HAP-1 (cell line): ENCODE data around the gene BCL2L1.
"Not testable (repeated sequence)": the region's sequence is repeated elsewhere in the genome, so short reads cannot be mapped to it uniquely, and the experiment has no call there.

Experiments
- DNase-seq, 2 experiments: peaks; one replicate each; pipeline ENCODE4 v3.0.0-alpha.2; 2016 to 2020; ENCODE audit warnings: low spot score in 2 of 2
- H3K27me3 ChIP-seq: fragments of 250-450 bp; sonication (Bioruptor Pico); 2 replicates; pipeline ENCODE4 v1.5.1; 2020; ENCODE audit warnings: low read depth, mild to moderate bottlenecking, moderate library complexity
- H3K36me3 ChIP-seq: fragments of 250-450 bp; sonication (Bioruptor Pico); replicated peaks from 2 replicates; pipeline ENCODE4 v1.5.1; 2020; ENCODE audit warnings: mild to moderate bottlenecking
- H3K4me1 ChIP-seq: fragments of 250-450 bp; sonication (Bioruptor Pico); 2 replicates; pipeline ENCODE4 v1.5.1; 2020; ENCODE audit warnings: mild to moderate bottlenecking
- H3K4me3 ChIP-seq: fragments of 250-450 bp; sonication (Bioruptor Pico); 2 replicates; pipeline ENCODE4 v1.5.1; 2020; ENCODE audit warnings: mild to moderate bottlenecking, moderate library complexity
- H3K9me3 ChIP-seq: fragments of 250-450 bp; sonication (Bioruptor Pico); 2 replicates; pipeline ENCODE4 v1.5.1; 2020; ENCODE audit warnings: mild to moderate bottlenecking, moderate library complexity
- in situ Hi-C: fragments of 300-500 bp; cut with MboI; formaldehyde crosslinking; loops from 3 replicates; pipeline ENCODE4 v1.14.3; 2020; ENCODE audit warnings: low sequenced_read_pairs, inconsistent platforms, mixed read lengths

BCL2L1 gene

GRCh38 chr20:31674895-31675827, 47.5 kb downstream of the BCL2L1 start:
- in situ Hi-C loops: no loop called here
- DNase-seq: no peak
- peaks cover 4% of the 10 kb centered on the region; the same call in 1 of the 2 replicates for H3K36me3 ChIP-seq
- peaks cover 20% of the 10 kb centered on the region for H3K4me1 ChIP-seq
- H3K9me3 ChIP-seq: no peaks in the 10 kb centered on the region
- H3K4me3 ChIP-seq: no peak overlapping the region
- H3K27me3 ChIP-seq: no peaks in the 10 kb centered on the region

GRCh38 chr20:31673943-31674463, 48.7 kb downstream of the BCL2L1 start:
- Histone ChIP-seq H3K4me3 (no peak overlapping the region), H3K4me1 (peaks cover 12% of the 10 kb centered on the region), H3K27me3 (no peaks in the 10 kb centered on the region), H3K9me3 (no peaks in the 10 kb centered on the region), H3K36me3 (peaks cover 4% of the 10 kb centered on the region; the same call in 1 of the 2 replicates)
- DNase-seq: no peak
- in situ Hi-C loops: no loop called here

- no peak overlapping the region for H3K4me3 ChIP-seq
- DNase-seq: no peak
- H3K4me1 ChIP-seq: peaks cover 7% of the 10 kb centered on the region
- no peaks in the 10 kb centered on the region for H3K27me3 ChIP-seq
- in situ Hi-C loops: no loop called here
- H3K36me3 ChIP-seq: peaks cover 4% of the 10 kb centered on the region; the same call in 1 of the 2 replicates
- no peaks in the 10 kb centered on the region for H3K9me3 ChIP-seq
Observed at GRCh38 chr20:31673435-31673834, 49.2 kb downstream of the BCL2L1 start.

- Histone ChIP-seq H3K27me3 (no peaks in the 10 kb centered on the region), H3K36me3 (0 out of 2 replicates have a peak, but pooled peaks cover 2% of the 10 kb centered on the region), H3K9me3 (no peaks in the 10 kb centered on the region), H3K4me1 (peaks cover 7% of the 10 kb centered on the region), H3K4me3 (no peak overlapping the region)
- DNase-seq: no peak
- in situ Hi-C loops: no loop called here
Observed at GRCh38 chr20:31671324-31671723, 51.3 kb downstream of the BCL2L1 start.

GRCh38 chr20:31670371-31671228, 52.1 kb downstream of the BCL2L1 start:
- no peak for DNase-seq

GRCh38 chr20:31669876-31670275, 52.8 kb downstream of the BCL2L1 start:
- no peaks in the 10 kb centered on the region for H3K9me3 ChIP-seq
- H3K4me1 ChIP-seq: peaks cover 8% of the 10 kb centered on the region
- H3K27me3 ChIP-seq: no peaks in the 10 kb centered on the region
- H3K36me3 ChIP-seq: peaks cover 11% of the 10 kb centered on the region
- in situ Hi-C loops: no loop called here
- H3K4me3 ChIP-seq: no peak overlapping the region
- no peak for DNase-seq

More at GRCh38 chr20:31670371-31671228, 52.1 kb downstream of the BCL2L1 start:
- Histone ChIP-seq H3K27me3 (no peaks in the 10 kb centered on the region), H3K4me3 (no peak overlapping the region), H3K9me3 (no peaks in the 10 kb centered on the region), H3K36me3 (peaks cover 4% of the 10 kb centered on the region), H3K4me1 (peaks cover 8% of the 10 kb centered on the region)
- in situ Hi-C loops: no loop called here

- in situ Hi-C loops, H3K4me3 ChIP-seq, H3K27me3 ChIP-seq, H3K9me3 ChIP-seq, DNase-seq: not testable (repeated sequence)
- H3K4me1 ChIP-seq: peaks cover 15% of the 10 kb centered on the region
- peaks cover 16% of the 10 kb centered on the region for H3K36me3 ChIP-seq
Observed at GRCh38 chr20:31668944-31669343, 53.7 kb downstream of the BCL2L1 start.

GRCh38 chr20:31667315-31668285, 55.1 kb downstream of the BCL2L1 start:
- Histone ChIP-seq H3K36me3 (peaks cover 18% of the 10 kb centered on the region), H3K27me3 (no peaks in the 10 kb centered on the region), H3K9me3 (no peaks in the 10 kb centered on the region), H3K4me1 (peaks cover 18% of the 10 kb centered on the region), H3K4me3 (no peak overlapping the region)
- in situ Hi-C loops: no loop called here
- no peak for DNase-seq

GRCh38 chr20:31666258-31667042, 56.2 kb downstream of the BCL2L1 start:
- no peak overlapping the region for H3K4me3 ChIP-seq
- H3K36me3 ChIP-seq: peaks cover 22% of the 10 kb centered on the region
- in situ Hi-C loops: no loop called here
- H3K4me1 ChIP-seq: peaks cover 28% of the 10 kb centered on the region
- no peaks in the 10 kb centered on the region for H3K9me3 ChIP-seq
- peak in 1 of 2 experiments; percentile 37 for DNase-seq
- no peaks in the 10 kb centered on the region for H3K27me3 ChIP-seq

GRCh38 chr20:31665753-31666152, 56.9 kb downstream of the BCL2L1 start:
- no peaks in the 10 kb centered on the region for H3K9me3 ChIP-seq
- in situ Hi-C loops: no loop called here
- H3K4me3 ChIP-seq: no peak overlapping the region
- H3K27me3 ChIP-seq: no peaks in the 10 kb centered on the region
- peaks cover 30% of the 10 kb centered on the region for H3K4me1 ChIP-seq
- H3K36me3 ChIP-seq: peaks cover 22% of the 10 kb centered on the region
- DNase-seq: no peak

GRCh38 chr20:31664696-31665354, 57.8 kb downstream of the BCL2L1 start:
- Histone ChIP-seq H3K4me3 (no peak overlapping the region), H3K27me3 (no peaks in the 10 kb centered on the region), H3K4me1 (peaks cover 30% of the 10 kb centered on the region), H3K36me3 (peaks cover 22% of the 10 kb centered on the region), H3K9me3 (no peaks in the 10 kb centered on the region)
- in situ Hi-C loops: loop anchor here (5.0 kb wide), 1 partner anchor 57 kb away; the partner anchor contains the start of gene BCL2L1
- DNase-seq: no peak
